ENCODE data around the gene ALG9.
A peak's percentile ranks its signal among the peaks of the same experiment; 100 is the strongest.

The ALG9 gene

DNA sequence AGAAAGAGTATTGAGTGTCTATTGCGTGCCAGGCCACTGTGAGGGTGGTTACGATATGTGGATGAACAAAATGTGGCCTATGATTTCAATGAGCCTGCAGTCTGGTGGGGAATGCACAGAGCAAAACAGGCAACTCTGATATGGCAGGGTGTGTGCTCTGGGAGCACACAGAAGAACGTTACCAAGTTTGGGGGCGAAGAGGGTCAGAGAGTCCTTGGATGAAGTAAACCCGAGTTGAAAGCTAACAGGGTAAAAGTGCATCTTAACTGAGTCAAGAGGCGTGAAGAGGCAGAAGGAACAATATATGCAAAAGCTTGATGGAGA, 8.2 kb upstream of the ALG9 start:
- DNase-seq: no peak

DNA sequence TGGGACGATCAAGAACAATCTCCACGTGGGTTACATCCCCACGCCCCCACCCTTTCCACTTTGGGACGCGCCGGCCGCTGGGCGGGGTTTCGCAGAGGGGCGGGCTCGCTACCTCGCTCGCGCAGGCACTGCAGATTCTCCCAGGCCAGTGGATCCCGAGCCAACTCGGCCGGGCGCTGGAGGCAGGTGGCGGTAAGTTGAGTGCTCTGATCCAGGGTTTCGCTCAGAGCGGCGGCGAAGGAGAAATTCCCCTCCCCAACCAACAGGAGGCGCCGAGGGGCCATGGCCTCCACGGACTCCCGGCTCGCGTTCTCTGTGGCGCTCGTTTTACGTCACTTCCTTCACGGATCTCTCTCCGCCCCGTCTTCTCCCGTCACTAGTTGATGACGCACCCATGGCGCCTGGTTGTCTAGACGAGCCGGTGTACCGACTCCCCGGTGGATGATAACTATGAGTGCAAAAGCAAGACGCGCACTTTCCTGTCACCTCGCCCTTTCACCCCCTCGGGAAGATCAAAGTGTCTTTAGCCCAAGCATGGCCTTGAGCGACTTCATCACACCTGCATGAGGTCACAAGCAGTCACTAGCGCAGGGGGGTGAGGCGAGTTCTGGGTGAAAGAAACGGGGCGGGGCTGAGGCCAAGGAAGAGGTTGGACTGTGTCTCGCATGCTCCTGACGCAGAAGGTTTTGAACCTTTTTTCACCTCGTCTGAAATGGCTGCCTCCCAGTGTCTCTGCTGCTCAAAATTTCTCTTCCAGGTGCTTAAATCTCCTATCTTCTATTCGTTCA, 7.7 kb upstream of the ALG9 start, which contains the start of the genes CFAP68 and FDXACB1:
Gene CFAP68 (plus strand): TSS at position 693 of the 788 bp plus-strand sequence. CDS start 20 bp downstream, at position 713.
Gene FDXACB1 (minus strand): TSS at position 317 of the 788 bp plus-strand sequence. CDS start 33 bp downstream, at position 284.
- peak; percentile 80 to 88 (median 86) for DNase-seq

DNA sequence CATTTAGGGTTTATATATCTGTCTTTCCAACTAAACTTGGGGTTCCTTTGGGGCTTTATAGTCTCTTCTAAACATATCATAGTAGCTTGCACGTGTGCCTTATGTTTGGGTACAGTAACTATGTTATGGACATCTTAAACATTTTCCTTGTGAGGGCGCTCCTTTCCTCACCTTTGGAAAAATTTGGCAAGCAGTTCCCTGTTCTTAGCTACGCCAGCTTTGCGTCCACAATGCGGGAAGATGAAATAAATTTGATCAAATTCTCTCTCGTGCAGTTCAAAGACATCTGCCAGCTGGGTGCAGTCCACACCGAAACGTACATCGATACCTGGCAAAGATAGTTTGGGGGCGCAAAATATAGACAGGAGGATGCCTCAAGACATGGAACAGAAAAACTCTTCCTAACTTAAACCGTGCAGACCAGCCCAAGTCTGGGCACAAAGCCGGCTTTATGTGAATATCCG, 7.0 kb upstream of the ALG9 start:
- DNase-seq: no peak

DNA sequence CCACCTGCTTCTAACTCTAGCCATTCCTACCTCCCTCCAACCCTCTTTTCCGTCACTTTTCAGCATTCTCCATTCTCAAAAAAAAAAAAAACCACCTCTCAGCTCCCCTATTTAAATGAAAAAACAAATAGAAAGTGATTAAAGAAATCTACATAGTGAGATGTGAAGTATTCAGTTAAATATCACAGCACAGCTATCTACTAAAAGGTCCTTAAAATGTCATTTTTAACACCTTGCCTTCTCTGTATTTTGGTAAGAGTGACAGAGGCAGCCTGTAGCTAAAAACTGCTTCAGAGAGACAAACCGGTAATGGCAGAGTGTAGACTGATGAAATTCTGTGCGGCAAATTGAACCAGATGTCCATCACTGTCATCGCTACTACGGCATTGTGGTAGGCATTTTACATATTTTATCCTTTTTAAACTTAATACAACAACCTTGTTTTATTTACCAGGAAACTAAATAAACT, 346 bp upstream of the ALG9 start:
- no peak for DNase-seq

DNA sequence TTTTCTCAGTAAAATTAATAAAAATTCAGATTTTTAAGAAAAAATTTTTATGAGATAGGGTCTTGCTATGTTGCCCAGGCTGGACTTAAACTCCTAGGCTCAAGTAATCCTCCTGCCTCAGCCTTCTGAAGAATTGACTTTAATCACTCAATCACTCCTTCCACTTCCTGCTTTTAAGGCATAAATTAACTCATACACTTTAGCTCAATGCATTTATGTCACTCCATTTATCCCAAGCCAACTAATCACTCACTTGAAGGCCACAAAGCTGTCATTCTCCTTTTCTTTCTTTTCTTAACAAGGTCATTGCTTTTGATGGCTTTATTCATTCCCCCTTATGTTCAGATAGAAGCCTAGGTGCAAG, 877 bp downstream of the ALG9 start:
- DNase-seq: no peak

DNA sequence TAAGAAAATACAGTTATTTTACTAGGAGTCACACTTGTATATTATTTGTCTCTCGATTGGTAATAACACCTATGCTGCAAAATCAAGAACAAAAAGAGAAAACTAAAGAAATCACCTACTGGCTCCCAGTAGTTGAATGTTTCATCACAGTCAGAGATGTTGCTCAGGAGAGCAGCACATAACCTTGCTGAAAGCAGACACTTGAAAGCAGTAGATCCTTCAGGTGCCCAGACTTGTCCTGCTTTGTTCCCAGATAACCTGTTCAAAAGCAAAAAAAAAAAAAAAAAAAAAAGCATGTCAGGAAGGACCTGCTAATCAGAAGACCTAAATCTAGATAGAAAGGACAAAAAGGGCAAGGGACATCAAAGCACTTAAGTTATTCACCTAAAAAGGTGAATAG, 1.3 kb downstream of the ALG9 start:
- no peak for DNase-seq

DNA sequence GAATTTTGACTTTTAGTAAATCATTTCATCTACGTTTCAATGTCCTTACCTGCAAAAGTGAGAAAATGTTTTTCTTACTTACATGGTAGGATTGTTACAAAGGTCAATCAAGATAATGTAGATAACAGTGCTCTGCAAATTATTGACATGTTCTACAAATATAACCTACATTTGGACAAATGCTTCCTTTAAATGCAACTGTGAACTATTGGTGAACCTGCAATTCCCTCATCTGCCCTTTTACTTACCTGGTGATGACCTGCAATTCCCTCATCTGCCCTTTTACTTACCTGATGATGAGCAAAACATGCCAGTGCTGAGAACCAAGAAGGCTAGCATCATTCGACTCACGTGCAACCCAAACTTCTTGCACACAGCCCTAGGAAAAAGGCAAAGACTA, 11.1 kb downstream of the ALG9 start:
- no peak for DNase-seq

DNA sequence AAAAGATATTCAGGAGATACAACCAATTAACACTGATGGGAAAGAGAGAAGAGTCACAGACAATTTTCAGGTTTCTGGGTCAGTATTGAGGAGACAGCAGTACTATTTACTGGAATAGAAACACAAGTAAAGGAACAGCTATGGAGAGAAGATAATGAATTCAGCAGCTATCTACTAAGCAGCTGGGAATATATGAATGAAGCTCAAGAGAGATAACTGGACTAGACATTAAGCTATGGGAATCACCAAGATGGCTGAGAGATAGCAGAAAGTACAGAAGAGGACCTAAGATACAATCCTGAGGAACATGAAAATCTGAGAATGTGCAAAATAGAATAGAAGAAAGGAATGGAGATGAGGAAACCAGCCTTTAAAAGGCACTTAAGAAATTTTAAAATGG, 15.9 kb downstream of the ALG9 start:
- DNase-seq: no peak

DNA sequence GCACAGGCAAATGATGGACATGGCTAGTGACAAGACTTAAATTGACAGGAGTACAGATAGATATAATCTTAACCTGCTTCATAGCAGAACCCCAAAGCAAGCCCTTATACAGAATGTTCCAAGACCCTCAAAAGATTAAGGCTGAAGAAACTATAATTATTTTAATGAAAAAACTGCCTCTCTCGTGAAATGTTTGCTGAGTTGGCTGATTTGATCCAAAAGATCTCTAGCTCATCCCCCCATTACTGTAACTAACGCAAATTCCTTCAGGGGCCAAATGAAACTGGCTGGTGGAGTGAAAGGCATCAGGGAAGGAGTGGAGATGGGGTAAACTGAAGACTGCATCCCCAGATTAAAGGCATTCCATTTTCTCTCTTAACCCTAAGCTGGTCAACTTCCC, 19.3 kb downstream of the ALG9 start:
- DNase-seq: no peak

DNA sequence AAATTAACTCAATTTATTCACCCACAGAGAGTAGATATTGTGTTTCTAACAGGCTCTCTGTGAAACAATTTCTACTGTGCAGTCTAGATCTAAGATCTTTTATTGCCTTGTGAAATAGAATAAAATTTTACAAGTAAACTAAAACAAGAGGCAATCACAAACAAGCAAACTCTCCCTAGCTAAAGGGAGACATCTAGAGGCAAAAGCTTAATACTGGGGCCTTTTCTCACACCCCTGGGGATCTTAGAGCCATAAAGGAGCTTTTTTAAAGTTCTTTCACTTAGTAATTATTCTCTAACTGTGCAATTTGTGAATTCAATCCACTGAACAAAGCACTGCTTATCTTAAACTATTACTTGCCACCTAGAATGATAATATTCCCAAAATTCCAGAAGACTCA, 19.7 kb downstream of the ALG9 start:
- no peak for DNase-seq

DNA sequence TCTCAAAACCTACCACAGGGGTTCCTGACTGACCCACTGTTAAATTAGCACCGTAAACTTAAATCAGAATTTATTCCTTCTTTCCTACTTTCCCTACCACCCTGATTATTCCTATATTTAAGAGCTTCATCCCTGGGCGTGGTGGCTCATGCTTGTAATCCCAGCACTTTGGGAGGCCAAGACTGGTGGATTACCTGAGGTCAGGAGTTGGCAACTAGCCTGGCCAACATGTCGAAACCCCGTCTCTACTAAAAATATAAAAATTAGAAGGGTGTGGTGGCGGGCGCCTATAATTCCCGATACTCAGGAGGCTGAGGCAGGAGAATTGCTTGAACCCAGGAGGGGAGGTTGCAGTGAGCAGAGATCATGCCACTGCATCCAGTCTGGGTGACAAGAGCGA, 20.3 kb downstream of the ALG9 start:
- DNase-seq: no peak

DNA sequence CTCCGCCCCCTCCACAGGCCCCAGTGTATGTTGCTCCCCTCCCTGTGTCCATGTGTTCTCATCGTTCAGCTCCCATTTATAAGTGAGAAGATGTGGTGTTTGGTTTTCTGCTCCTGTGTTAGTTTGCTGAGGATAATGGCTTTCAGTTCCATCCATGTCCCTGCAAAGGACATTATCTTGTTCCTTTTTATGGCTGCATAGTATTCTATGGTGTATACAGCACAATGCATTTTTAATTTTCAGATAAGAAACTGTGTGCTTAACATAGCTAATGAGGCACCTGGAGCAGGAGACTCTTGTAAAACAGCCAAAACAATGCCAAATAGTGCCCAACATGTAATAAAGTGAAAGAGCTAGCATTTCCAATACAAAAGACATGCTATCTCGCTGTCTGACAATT, 21.8 kb downstream of the ALG9 start:
- DNase-seq: no peak

DNA sequence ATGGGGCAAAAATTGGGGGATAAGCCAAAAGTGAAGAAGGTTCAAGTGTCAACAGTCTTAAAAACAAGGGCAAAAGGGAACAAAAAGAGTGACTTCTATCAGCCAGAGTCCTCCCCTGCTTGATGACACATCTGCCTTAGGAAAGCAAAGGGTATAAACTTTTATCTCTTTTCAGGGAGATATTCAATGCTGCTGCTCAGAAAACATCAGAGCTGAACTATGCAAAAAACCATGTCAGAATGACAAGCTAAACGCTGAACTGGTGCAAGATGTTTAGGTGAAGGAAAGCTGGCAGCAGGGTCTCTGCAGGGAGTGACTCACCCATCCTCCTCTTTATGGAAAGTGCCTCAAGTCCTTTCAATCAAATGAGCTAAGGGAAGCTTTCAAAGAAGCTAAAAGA, 24.7 kb downstream of the ALG9 start:
- DNase-seq: no peak

DNA sequence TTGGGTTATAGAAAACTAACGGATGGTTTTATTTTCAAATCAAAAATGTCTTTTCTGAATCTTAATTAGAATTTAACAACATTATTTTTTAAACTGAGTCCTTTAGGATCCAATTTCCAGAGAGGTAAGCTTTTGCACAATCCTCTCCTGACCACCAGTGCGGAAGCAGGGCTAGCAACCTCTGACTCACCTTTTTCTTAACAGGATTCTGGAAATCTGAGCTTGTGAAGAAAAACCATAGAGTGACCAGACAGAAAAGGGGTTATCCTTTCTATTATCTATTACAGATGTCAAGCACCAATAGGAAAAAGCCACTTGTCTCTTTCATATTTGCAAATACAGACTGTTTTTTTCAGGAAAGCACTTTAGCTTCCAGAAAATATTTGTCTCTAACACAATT, 25.3 kb downstream of the ALG9 start:
- DNase-seq: no peak

DNA sequence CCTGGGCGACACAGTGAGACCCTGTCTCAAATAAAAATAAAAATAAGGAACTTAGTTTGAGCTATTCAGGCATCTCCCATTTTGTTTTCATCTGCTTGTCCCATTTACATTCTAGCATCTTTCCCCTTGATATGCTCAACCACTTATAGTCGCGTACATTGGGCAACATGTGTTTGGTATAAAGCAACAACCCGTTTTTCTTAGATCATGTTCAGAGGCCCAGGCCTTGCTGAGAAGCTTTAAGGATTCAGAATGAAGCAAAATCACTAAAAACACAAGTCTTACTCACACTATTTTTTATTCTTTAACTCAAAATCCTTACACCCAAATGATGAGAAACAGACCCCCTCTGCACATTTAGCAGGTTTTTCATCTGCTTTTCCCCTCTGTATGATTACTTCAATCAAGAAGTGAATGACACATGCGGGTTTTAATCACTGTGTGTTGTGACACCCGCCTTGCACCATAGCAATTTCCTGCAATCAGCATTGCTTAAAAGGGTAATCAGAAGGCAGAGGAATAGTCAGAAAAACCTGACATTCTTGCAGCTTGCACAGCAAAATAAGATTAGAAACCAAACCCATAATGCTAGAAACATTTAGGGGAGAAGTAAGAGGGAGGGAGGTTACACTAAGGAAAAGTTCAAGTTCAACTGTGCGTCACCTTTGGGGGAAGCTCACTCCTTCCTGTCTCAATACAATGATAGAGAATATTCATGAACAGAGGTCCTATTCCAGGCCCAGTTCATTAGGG, 25.9 kb downstream of the ALG9 start:
- DNase-seq: no peak

DNA sequence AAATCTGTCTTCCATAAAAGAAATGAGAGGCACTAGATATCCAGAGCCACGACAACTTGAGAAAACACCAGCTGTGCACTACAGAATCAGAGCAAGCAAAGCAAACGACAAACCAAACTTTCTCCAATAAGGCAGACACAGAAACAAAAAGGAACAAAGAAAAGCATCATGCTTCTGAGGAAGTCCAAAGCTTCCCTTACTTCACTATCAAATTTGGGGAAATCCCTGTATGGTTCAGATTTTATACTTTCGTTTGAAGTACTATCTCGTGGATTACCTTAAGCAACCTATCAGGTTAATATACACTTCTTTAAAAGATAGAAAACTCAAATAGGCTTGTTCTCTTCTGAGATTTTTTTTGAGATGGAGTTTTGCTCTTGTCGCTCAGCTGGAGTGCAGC, 27.7 kb downstream of the ALG9 start:
- DNase-seq: no peak

DNA sequence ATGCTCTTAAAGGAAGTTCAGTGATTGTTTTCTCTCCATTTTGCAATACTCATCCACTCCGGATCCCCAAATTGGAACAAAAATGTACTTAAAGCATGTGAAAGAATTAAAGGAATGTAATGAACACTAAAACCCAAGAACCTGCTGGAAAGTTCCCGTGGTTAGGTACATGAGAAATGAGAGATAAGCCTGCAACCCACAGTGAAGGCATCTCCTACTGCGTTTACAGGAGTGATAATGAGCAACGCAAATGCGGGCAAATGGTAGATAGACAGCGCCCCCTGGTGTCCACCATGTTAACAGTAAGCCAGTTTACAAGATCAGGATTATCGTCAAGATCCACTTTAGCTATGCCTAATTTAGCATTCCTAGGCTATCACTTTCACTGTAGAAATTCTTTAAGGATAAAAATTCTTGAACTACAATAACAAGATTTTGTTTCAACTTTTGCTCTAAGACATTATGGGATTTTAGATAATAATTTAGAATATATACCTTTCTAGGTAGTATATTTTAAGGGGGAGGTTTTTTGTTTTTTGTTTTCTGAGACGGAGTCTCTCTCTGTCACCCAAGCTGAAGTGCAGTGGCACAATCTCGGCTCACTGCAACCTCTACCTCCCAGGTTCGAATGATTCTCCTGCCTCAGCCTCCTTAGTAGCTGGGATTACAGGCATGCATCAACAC, 29.9 kb downstream of the ALG9 start:
- DNase-seq: peak; percentile 73 to 85 (median 76)

DNA sequence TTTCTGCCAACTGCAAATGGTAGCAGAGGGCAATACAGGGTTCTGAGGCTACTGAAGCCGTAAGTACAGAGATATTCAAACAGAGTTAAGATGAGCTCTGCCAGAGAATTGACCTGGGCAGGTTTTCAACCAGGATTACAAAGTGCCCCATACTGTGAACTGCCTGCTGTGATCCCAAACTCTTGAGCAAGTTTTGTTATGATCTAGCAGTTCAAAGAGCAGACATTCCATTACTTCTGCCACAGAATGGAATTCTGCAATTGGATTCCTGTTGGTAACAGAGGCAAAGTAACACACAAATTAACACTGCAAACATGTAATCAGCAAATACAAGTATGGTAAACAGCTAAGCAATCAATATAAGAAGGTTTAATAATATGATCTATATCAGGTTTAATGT, 31.2 kb downstream of the ALG9 start:
- DNase-seq: no peak

DNA sequence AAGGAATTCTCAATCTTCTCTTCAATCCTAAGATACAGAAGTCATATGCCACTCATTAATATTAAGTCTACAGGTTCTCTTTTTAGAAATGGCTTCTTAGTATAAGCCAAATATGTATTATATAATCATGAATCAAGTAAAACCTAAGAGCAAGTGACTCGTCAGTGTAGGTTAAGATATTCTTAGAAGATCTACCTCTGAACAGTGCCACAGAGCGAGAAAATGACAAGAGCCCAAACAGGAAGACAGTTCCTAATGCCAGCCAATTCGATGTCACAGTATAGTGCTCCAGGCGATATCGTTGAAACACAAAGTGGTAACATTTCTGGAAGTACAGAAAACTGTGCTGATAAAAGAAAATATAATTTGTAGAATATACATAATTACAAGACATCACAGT, 33.3 kb downstream of the ALG9 start:
- DNase-seq: no peak

DNA sequence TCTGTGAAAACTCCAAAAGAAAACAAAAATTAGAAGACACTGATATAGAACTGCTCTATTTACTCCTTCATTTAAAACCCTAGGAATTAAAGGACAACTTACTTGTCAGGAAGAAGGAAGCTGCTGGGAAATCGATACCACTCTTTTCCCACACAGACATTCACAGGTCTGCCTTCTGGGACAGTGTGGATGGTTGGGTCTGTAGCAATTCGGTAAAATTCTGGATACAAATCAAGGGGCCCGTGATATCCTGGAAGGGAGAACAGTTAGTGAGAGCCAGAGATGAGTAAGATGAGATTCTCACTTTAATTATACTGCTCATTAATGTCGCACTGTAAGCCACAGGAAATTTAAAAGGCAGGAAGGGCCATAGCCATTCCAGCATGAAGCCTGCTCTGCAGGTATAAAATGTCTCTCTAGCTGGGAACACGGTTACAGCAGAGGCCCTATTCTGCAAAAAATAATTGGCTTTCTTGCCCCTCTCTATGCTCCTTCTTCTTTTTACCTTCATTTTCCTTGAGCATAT, 34.0 kb downstream of the ALG9 start:
- DNase-seq: no peak

DNA sequence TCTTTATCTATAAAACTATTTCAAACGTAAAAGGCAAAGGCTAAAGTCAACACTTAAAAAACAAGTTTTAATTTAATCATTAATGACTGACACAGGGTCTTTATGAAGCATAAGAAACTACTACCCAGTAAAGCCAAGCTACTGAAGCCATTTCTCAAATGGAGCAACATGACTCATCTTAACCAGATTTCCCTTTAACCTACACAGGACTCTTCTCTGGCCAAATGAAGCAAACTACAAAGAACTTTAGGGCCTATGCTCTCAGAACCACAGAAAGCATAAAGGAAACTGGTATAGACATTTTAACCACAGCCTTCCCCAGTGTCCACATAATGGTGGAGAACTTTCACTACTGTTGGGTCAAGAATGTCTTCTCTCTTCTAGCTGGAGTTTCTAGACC, 34.7 kb downstream of the ALG9 start:
- no peak for DNase-seq

DNA sequence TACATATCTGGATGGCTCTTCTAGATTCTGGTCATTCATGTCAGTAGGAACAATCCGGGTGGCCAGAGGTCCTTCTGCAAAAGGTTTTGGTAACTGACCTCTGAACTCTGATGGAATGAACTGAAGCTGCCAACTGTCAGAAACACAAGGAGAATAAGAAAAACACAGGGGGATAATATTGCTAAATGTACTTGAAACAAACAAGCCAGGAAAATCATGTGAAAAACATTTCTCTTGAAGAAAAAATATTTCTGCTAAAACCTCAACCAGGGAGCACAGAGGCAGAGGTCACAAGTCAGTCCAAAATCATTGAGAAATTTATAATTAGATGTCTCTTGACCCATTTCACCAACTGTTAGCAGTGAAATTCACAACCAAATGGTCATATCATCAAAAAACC, 35.2 kb downstream of the ALG9 start:
- no peak for DNase-seq

DNA sequence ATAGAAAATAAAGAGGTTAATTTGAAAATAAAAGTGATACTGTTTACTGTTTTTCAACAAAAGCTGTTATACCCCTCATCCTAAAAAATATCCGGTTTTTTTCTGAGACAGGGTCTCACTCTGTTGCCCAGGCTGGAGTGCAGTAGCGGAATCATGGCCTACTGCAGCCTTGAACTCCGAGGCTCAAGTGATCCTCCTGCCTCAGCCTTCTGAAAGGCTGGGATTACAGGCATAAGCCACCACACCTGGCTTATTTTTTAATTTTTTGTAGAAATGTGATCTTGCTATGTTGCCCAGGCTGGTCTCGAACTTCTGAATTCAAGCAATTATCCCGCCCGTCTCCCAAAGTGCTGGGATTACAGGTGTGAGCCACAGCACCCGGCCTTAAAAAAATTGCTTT, 35.7 kb downstream of the ALG9 start:
- DNase-seq: no peak

Measured in activated CD4-positive, CD25-positive, alpha-beta regulatory T cell (primary cell).